Heart right ventricle (tissue), 16 donors: ENCODE measurements around the gene EFNA2. TPM values are rescaled to one million over a fixed set of nuclear protein-coding genes. Genes with fewer than 3 reads are reported as not detected.

Experiments
- ATAC-seq, 8 donors: fragments of 200-7000 bp; cut with Tn5 transposase; one replicate each; pipeline ENCODE4 v1.9.1; 2020; ENCODE audit warnings: mild to moderate bottlenecking in 8 of 8, moderate library complexity in 8 of 8, moderate number of reproducible peaks in 1 of 8
- DNase-seq, 2 donors: peaks; one replicate each; pipeline ENCODE4 v3.0.0-alpha.2; 2020
- H3K27ac ChIP-seq, 10 donors: fragments of 200-600 bp; sonication (generic) in 2 of 10; one replicate each; pipeline versions ENCODE4 v1.5.0 to v1.8.0; 2020 to 2022; ENCODE audit warnings: mild to moderate bottlenecking in 3 of 10
- H3K27me3 ChIP-seq, 7 donors: fragments of 200-600 bp; one replicate each; pipeline ENCODE4 v1.8.0; 2021 to 2022; ENCODE audit warnings: mild to moderate bottlenecking in 2 of 7
- H3K36me3 ChIP-seq, 9 donors: fragments of 200-600 bp; sonication (generic) in 1 of 9; one replicate each; pipeline versions ENCODE4 v1.5.0 to v1.8.0; 2020 to 2022; ENCODE audit warnings: mild to moderate bottlenecking in 2 of 9
- H3K4me1 ChIP-seq, 9 donors: fragments of 200-600 bp; sonication (generic) in 1 of 9; one replicate each; pipeline versions ENCODE4 v1.5.0 to v1.8.0; 2020 to 2022; ENCODE audit warnings: mild to moderate bottlenecking in 4 of 9
- H3K4me3 ChIP-seq, 10 donors: fragments of 200-600 bp; sonication (generic) in 2 of 10; one replicate each; pipeline versions ENCODE4 v1.5.0 to v1.8.0; 2020 to 2022; ENCODE audit warnings: mild to moderate bottlenecking in 7 of 10, moderate library complexity in 2 of 10
- H3K9me3 ChIP-seq, 11 donors: fragments of 200-600 bp in 10 of 11; sonication (generic) in 2 of 11; one replicate each; pipeline versions ENCODE4 v1.5.0 to v1.8.0; 2013 to 2022; ENCODE audit warnings: mild to moderate bottlenecking in 2 of 11, control low read depth in 1 of 11, moderate library complexity in 1 of 11
- CTCF ChIP-seq, 9 donors: fragments of 200-600 bp; sonication (generic) in 2 of 9; IDR thresholded peaks; one replicate each; pipeline versions ENCODE4 v1.5.0 to v1.8.0; 2021 to 2022; ENCODE audit warnings: antibody characterized with exemption in 9 of 9, mild to moderate bottlenecking in 5 of 9, moderate library complexity in 1 of 9
- WGBS, 2 donors: extraction: QIAGEN DNeasy Blood & Tissue Kit; methylation state at CpG; one replicate each; pipeline ENCODE4 v1.1.7; 2013; ENCODE audit warnings: inconsistent platforms in 1 of 2; 5-methylcytosine and 5-hydroxymethylcytosine counted together
- intact Hi-C, 10 donors: fragments of 100-400 bp; cut with DNase I; formaldehyde crosslinking; loops; one replicate each; pipeline versions ENCODE4 v1.11.1 to v1.14.2; 2022
- polyA plus RNA-seq, 2 donors: library from polyadenylated mRNA; stranded (reverse); fragments of 200-250 nt; gene quantifications; one replicate each; pipeline ENCODE4 v1.2.3, GENCODE V29; 2013
- total RNA-seq, 10 donors: library from RNA; stranded (reverse); fragmentation: NEBNext Ultra II Directional in 3 of 10; extraction: Animal tissue kit (Norgen Biotek cat#: 25700) in 3 of 10; gene quantifications; one replicate each; pipeline versions ENCODE4 v1.2.1 to v1.2.4, GENCODE V29; 2021 to 2023
- donor health status: Arrhythmogenic right ventricular cardiomyopathy.
- donor health status: ischemic (EF 13 %, LVEDD 7.1; RV severe dilation, severe dysfunction).
- donor health status: healthy with polysubstance abuse.
- donor health status: DM: no; HTN: yes; CAD: no.
- donor health status: DM: no; HTN: no; CAD: no.
- donor health status: ischemic (EF 25% LVEDD 6.9; RV normal size, moderate dysfunction).
- donor health status: ischemic (EF 25% LVEDD 5.7; RV mildly dilated, moderate dysfunction).
- donor health status: healthy.
- donor health status: DM: yes; HTN: yes; CAD: no.
- donor health status: Ischemic cardiomyopathy.
- donor health status: ischemic (EF 35%, LVEDD 5.7; RV mildly dilated, moderate dysfunction).
- donor health status: nonischemic (EF 11% LVEDD 7.7; RV severe dilation, severe dysfunction).
- donor health status: DM: yes; HTN: yes; CAD: no.
- donor health status: PGD.
- donor health status: ischemic (EF 29% LVEDD 5.4; RV normal size, mild dysfunction).
- donor health status: nonischemic (EF 23%, LVEDD 6.1; RV moderate dilation, normal function).

The EFNA2 gene
- total and polyA plus RNA-seq, 12 donors = 0.04 to 0.45 TPM; not detected in 10

GRCh38 chr19:1298235-1298634 lies 12.6 kb downstream of the EFNA2 start:
- WGBS, 2 donors = 86 to 87% methylated on average over 8 of the region's 8 CpGs

GRCh38 chr19:1299801-1300200 lies 14.1 kb downstream of the EFNA2 start:
- WGBS, 2 donors = 75 to 81% methylated on average over 34 of the region's 34 CpGs
- no peaks in the 10 kb centered on the region for H3K9me3 ChIP-seq
- no peak overlapping the region for H3K4me3 ChIP-seq
- DNase-seq = no peak
- intact Hi-C loops = no loop called here
- peaks cover 2 to 16% (median 9%) of the 10 kb centered on the region in 7 donors for H3K27me3 ChIP-seq
- no peak for ATAC-seq
- TF ChIP-seq CTCF (IDR thresholded peaks at IDR 0.05) = no peak
- H3K27ac ChIP-seq = no peak overlapping the region
- no peaks in the 10 kb centered on the region for H3K36me3 ChIP-seq
- peaks cover 0 to 4% (median 4%) of the 10 kb centered on the region in 9 donors for H3K4me1 ChIP-seq

More at GRCh38 chr19:1298235-1298634, 12.6 kb downstream of the EFNA2 start:
- H3K4me1 ChIP-seq = peaks cover 0 to 4% (median 4%) of the 10 kb centered on the region in 9 donors
- ATAC-seq (no peak), DNase-seq (no peak)
- no peak overlapping the region for H3K4me3 ChIP-seq
- H3K9me3 ChIP-seq = no peaks in the 10 kb centered on the region
- peaks cover 5 to 32% (median 25%) of the 10 kb centered on the region in 7 donors for H3K27me3 ChIP-seq
- TF ChIP-seq CTCF (IDR thresholded peaks at IDR 0.05) = no peak
- H3K36me3 ChIP-seq = no peaks in the 10 kb centered on the region
- H3K27ac ChIP-seq = no peak overlapping the region
- intact Hi-C loops = no loop called here

GRCh38 chr19:1300744-1301490 lies 15.2 kb downstream of the EFNA2 start:
- Histone ChIP-seq H3K4me3 (no peak overlapping the region), H3K27ac (no peak overlapping the region), H3K4me1 (no peaks in the 10 kb centered on the region), H3K9me3 (no peaks in the 10 kb centered on the region), H3K27me3 (peaks cover 0 to 10% (median 0%) of the 10 kb centered on the region in 7 donors), H3K36me3 (no peaks in the 10 kb centered on the region)
- no peak for TF ChIP-seq CTCF (IDR thresholded peaks at IDR 0.05)
- intact Hi-C loops = no loop called here
- DNase-seq (no peak), ATAC-seq (no peak)
- WGBS, 2 donors = 83 to 85% methylated on average over 35 of the region's 35 CpGs

GRCh38 chr19:1302533-1303239 lies 17.0 kb downstream of the EFNA2 start:
- Histone ChIP-seq H3K27ac (no peak overlapping the region), H3K4me1 (no peaks in the 10 kb centered on the region), H3K36me3 (no peaks in the 10 kb centered on the region), H3K9me3 (no peaks in the 10 kb centered on the region), H3K4me3 (no peak overlapping the region), H3K27me3 (peaks cover 0 to 6% (median 0%) of the 10 kb centered on the region in 7 donors)
- no peak for TF ChIP-seq CTCF (IDR thresholded peaks at IDR 0.05)
- ATAC-seq (no peak), DNase-seq (no peak)
- 69 to 71% methylated on average over 36 of the region's 36 CpGs for WGBS, 2 donors
- intact Hi-C loops = no loop called here
